Measurements from ENCODE around the gene UBE2L5. TPM values are rescaled to one million over a fixed set of nuclear protein-coding genes. Genes with fewer than 3 reads are reported as not detected.

UBE2L5 gene
- total and polyA plus RNA-seq, 2 of the 4 experiments (the other 2 are of a cell fraction), result 0.18 TPM; not detected in 1

Other genes starting within 250 kb of the UBE2L5 start
- gene KATNAL1, start 114.9 kb upstream of the UBE2L5 start, total RNA-seq (2012; rRNA removed), result 16.8 and 35.8 TPM in 2 replicates
- gene KATNAL1, start 114.9 kb upstream of the UBE2L5 start, polyA plus RNA-seq (2012; rRNA removed), result 6.5 and 6.9 TPM in 2 replicates
- gene HMGB1, start 43.4 kb downstream of the UBE2L5 start, total RNA-seq (2012; rRNA removed), result 276 and 480 TPM in 2 replicates
- 150 and 185 TPM in 2 replicates for gene HMGB1, start 43.4 kb downstream of the UBE2L5 start, polyA plus RNA-seq (2012; rRNA removed)
- gene USPL1, start 195.4 kb downstream of the UBE2L5 start, total RNA-seq (2012; rRNA removed), result 15.4 and 22.5 TPM in 2 replicates
- gene USPL1, start 195.4 kb downstream of the UBE2L5 start, polyA plus RNA-seq (2012; rRNA removed), result 8.3 and 12.1 TPM in 2 replicates